GM12892 (cell line): Measurements from ENCODE around the gene ARRDC3.
"Not testable (repeated sequence)": the region's sequence is repeated elsewhere in the genome, so short reads cannot be mapped to it uniquely, and the experiment has no call there.

Experiments used
- DNase-seq: peaks from one replicate; pipeline ENCODE4 v3.0.0; 2011; ENCODE audit not compliant: insufficient read length
- FAIRE-seq: peaks from 2 replicates; lab custom pipeline; 2011; peaks lifted over from hg19 to GRCh38; lab: Jason Lieb, UNC
- POLR2A ChIP-seq: IDR thresholded peaks from 2 replicates; pipeline ENCODE4 v1.6.1; 2011; ENCODE audit warnings: low read depth, low read length, control low read depth
- POLR2AphosphoS5 ChIP-seq: IDR thresholded peaks from 2 replicates; pipeline ENCODE4 v1.6.1; 2011; ENCODE audit warnings: low read depth, low read length, control low read depth
- TAF1 ChIP-seq: IDR thresholded peaks from 2 replicates; pipeline ENCODE4 v1.6.1; 2011; ENCODE audit warnings: low read depth, mild to moderate bottlenecking, control low read depth, low read length, borderline replicate concordance

Gene ARRDC3

GRCh38 chr5:91343916-91344315 is 39.2 kb downstream of the ARRDC3 start:
- no peak for TF ChIP-seq POLR2AphosphoS5
- TF ChIP-seq TAF1: no peak
- TF ChIP-seq POLR2A: no peak
- no peak for FAIRE-seq
- no peak for DNase-seq

GRCh38 chr5:91342931-91343330 is 40.2 kb downstream of the ARRDC3 start:
- FAIRE-seq, DNase-seq: not testable (repeated sequence)

- no peak for DNase-seq
- FAIRE-seq: no peak
- no peak for TF ChIP-seq POLR2A
- TF ChIP-seq TAF1: no peak
- TF ChIP-seq POLR2AphosphoS5: no peak
Observed at GRCh38 chr5:91341154-91341553, 42.0 kb downstream of the ARRDC3 start.

GRCh38 chr5:91340532-91340931 is 42.6 kb downstream of the ARRDC3 start:
- no peak for FAIRE-seq
- TF ChIP-seq POLR2AphosphoS5 (no peak), TAF1 (no peak), POLR2A (no peak)
- no peak for DNase-seq

GRCh38 chr5:91339063-91339705 is 43.9 kb downstream of the ARRDC3 start:
- DNase-seq (no peak), FAIRE-seq (no peak)
- no peak for TF ChIP-seq TAF1
- TF ChIP-seq POLR2A: no peak
- no peak for TF ChIP-seq POLR2AphosphoS5

- no peak for DNase-seq
- TF ChIP-seq POLR2AphosphoS5 (no peak), TAF1 (no peak), POLR2A (no peak)
- peak; percentile 92 for FAIRE-seq
Observed at GRCh38 chr5:91332267-91333045, 50.7 kb downstream of the ARRDC3 start.

- DNase-seq: no peak
- TF ChIP-seq POLR2A (no peak), POLR2AphosphoS5 (no peak), TAF1 (no peak)
- no peak for FAIRE-seq
Observed at GRCh38 chr5:91331705-91332104, 51.4 kb downstream of the ARRDC3 start.

- TF ChIP-seq POLR2AphosphoS5 (no peak), POLR2A (no peak), TAF1 (no peak)
- FAIRE-seq (no peak), DNase-seq (no peak)
Observed at GRCh38 chr5:91329283-91329682, 53.8 kb downstream of the ARRDC3 start.

GRCh38 chr5:91328743-91329142 is 54.4 kb downstream of the ARRDC3 start:
- no peak for FAIRE-seq
- DNase-seq: no peak
- TF ChIP-seq POLR2AphosphoS5 (no peak), POLR2A (no peak), TAF1 (no peak)

GRCh38 chr5:91322981-91323380 is 60.1 kb downstream of the ARRDC3 start:
- not testable (repeated sequence) for DNase-seq, FAIRE-seq

GRCh38 chr5:91319667-91320066 is 63.5 kb downstream of the ARRDC3 start:
- TF ChIP-seq POLR2A: no peak
- TF ChIP-seq TAF1: no peak
- no peak for TF ChIP-seq POLR2AphosphoS5
- no peak for DNase-seq
- no peak for FAIRE-seq

- TF ChIP-seq POLR2AphosphoS5 (no peak), POLR2A (no peak), TAF1 (no peak)
- FAIRE-seq: no peak
- no peak for DNase-seq
Observed at GRCh38 chr5:91318724-91319123, 64.4 kb downstream of the ARRDC3 start.
